Progenitor cell of endocrine pancreas (in vitro differentiated cells): Measurements from ENCODE around the gene SNRPD2. TPM values are rescaled to one million over a fixed set of nuclear protein-coding genes. Genes with fewer than 3 reads are reported as not detected.

Source experiments
- DNase-seq: peaks from one replicate; pipeline ENCODE4 v3.0.0; 2021; ENCODE audit warnings: low spot score; ENCODE audit not compliant: unreplicated experiment
- H3K27ac Mint-ChIP-seq: 2 replicates; pipeline ENCODE4 v1.8.0; 2021; ENCODE audit warnings: mild to moderate bottlenecking, moderate library complexity, mixed read lengths
- H3K27me3 Mint-ChIP-seq: 2 replicates; pipeline ENCODE4 v1.8.0; 2021; ENCODE audit warnings: mixed read lengths
- H3K36me3 Mint-ChIP-seq: 2 replicates; pipeline ENCODE4 v1.8.0; 2022; ENCODE audit warnings: mixed read lengths; ENCODE audit not compliant: insufficient read depth
- H3K4me1 Mint-ChIP-seq: 2 replicates; pipeline ENCODE4 v1.8.0; 2021; ENCODE audit warnings: low read depth, mixed read lengths
- H3K4me3 Mint-ChIP-seq: 2 replicates; pipeline ENCODE4 v1.8.0; 2021; ENCODE audit warnings: low read depth, mild to moderate bottlenecking, moderate library complexity, mixed read lengths
- H3K9me3 Mint-ChIP-seq: 2 replicates; pipeline ENCODE4 v1.8.0; 2021; ENCODE audit warnings: low read depth, mixed read lengths
- CTCF ChIP-seq: fragments of 200-600 bp; sonication (generic); IDR thresholded peaks from one replicate; pipeline ENCODE4 v1.5.0; 2021; ENCODE audit warnings: antibody characterized with exemption, mild to moderate bottlenecking; ENCODE audit not compliant: unreplicated experiment
- total RNA-seq: library from RNA; stranded (reverse); gene quantifications from 2 replicates; pipeline ENCODE4 v1.2.1, GENCODE V29; 2021

Gene SNRPD2
- total RNA-seq, 1 donor from 2014 or later = 401 TPM

GRCh38 chr19:45705710-45706415 is 14.1 kb upstream of the SNRPD2 start:
- Mint-ChIP-seq H3K4me3 (no peak overlapping the region), H3K9me3 (no peaks in the 10 kb centered on the region), H3K27me3 (no peaks in the 10 kb centered on the region), H3K36me3 (peaks cover 15% of the 10 kb centered on the region), H3K4me1 (peaks cover 2% of the 10 kb centered on the region), H3K27ac (no peak overlapping the region)
- TF ChIP-seq CTCF = no peak
- no peak for DNase-seq

GRCh38 chr19:45705115-45705514 is 13.4 kb upstream of the SNRPD2 start:
- Mint-ChIP-seq H3K27me3 (no peaks in the 10 kb centered on the region), H3K4me1 (no peaks in the 10 kb centered on the region), H3K27ac (no peak overlapping the region), H3K9me3 (no peaks in the 10 kb centered on the region), H3K4me3 (no peak overlapping the region), H3K36me3 (peaks cover 10% of the 10 kb centered on the region)
- TF ChIP-seq CTCF = no peak
- DNase-seq = no peak

- H3K36me3 Mint-ChIP-seq = peaks cover 9% of the 10 kb centered on the region
- H3K27me3 Mint-ChIP-seq = no peaks in the 10 kb centered on the region
These were observed 9.9 kb upstream of the SNRPD2 start for GRCh38 chr19:45701676-45702075.

GRCh38 chr19:45693106-45693788 is 1.5 kb upstream of the SNRPD2 start:
- peaks cover 6% of the 10 kb centered on the region for H3K4me1 Mint-ChIP-seq
- no peaks in the 10 kb centered on the region for H3K9me3 Mint-ChIP-seq

More at GRCh38 chr19:45701676-45702075, 9.9 kb upstream of the SNRPD2 start:
- Mint-ChIP-seq H3K4me3 (no peak overlapping the region), H3K9me3 (no peaks in the 10 kb centered on the region), H3K4me1 (no peaks in the 10 kb centered on the region), H3K27ac (no peak overlapping the region)
- no peak for DNase-seq
- no peak for TF ChIP-seq CTCF

More at GRCh38 chr19:45693106-45693788, 1.5 kb upstream of the SNRPD2 start:
- TF ChIP-seq CTCF = peak; percentile 93
- H3K4me3 Mint-ChIP-seq = peak overlapping the region; percentile 88
- H3K27ac Mint-ChIP-seq = peak overlapping the region; percentile 99
- peaks cover 5% of the 10 kb centered on the region for H3K36me3 Mint-ChIP-seq
- no peaks in the 10 kb centered on the region for H3K27me3 Mint-ChIP-seq
- peak; percentile 80 for DNase-seq
